GM21360 (cell line): Measurements from ENCODE around the gene GLI1.
"Not testable (repeated sequence)": the region's sequence is repeated elsewhere in the genome, so short reads cannot be mapped to it uniquely, and the experiment has no call there.

ENCODE experiments used
- ATAC-seq: cut with Tn5 transposase; IDR thresholded peaks from one replicate; pipeline ENCODE4 v1.9.1; 2021; ENCODE audit warnings: mild to moderate bottlenecking, moderate library complexity; ENCODE audit not compliant: unreplicated experiment

Gene GLI1

DNA sequence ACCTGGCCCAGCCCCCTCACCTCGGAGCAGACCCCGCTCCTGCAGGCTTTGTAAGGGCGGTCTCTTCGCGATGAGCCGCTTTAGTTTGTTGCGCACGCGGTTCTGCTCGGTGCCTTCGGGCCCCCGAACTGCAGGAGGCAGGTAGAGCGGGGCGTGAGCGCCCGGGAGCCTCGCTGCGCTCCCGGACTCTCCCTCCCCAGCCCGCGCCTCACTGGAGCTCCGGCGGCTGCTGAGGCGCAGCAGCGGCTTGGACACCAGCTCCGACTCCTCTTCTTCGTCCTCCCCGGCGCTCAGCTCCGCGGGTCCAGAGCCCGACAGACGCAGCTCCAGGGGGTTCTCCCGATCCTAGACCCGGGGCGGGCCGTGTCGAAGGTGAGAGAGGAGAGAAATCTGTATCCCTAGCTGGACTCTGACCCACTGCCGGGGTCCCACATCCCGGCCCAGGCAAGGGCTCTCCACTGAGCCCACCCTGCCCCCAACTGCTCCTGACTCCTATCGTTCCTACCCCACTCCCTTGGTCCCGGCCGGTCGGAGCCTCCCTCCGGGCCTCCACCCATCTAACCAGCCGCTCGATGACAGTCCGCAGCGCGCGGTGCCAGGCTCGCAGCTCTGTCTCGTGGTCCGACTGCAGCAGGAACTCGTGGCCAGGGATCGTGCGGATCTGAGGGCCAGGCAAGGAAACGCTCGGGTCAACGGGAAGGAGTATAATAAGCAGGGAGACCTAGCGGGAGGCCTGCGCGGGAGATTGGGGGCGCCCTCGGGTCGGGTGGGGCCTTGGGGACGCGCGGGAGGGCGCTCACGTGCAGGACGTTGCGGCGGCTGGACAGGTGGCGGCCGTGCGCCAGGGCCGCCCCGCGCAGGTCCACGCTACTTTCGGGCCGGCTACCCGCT lies 15.9 kb downstream of the GLI1 start:
- peak; percentile 6 for ATAC-seq

DNA sequence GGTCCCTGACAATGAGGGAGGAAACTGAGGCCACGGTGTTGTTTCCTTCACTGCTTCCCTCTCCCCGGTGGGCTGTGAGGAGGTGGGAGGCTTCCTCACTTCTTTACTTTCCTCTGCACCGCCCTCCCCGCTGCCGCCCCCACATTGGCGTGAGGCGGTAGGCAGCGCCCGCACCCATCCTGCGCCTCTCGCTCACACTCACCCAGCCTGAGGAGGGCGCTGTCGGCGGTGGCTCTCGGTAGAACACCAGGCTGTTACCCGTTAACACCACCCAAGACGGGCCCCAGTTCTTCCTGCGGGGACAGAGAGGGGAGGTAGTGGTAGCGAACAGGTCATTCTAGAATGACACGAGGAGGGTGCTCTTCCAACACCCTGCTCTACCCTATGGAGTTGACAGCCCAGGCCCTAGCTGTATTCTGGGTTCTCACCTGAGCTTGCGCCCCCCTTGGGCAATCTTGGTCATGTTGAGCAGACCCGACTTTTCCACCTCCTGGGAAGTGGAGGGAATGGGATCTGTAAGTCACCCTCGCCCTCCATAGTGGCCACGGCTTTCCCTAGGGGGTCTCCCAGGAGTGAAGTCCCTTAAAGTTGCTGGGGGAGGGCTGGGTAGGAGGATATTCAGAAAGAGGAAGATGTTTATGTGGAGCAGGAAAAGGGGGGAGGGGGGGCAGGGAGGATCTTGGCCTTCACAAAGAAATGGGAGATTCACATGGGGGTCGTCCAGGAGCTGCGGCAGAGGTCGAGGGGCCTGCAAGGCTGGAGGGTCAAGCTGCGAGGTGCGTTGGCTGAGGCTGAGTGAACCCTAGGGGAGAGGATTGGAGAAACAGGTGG lies 16.8 kb downstream of the GLI1 start:
- peak; percentile 58 for ATAC-seq

DNA sequence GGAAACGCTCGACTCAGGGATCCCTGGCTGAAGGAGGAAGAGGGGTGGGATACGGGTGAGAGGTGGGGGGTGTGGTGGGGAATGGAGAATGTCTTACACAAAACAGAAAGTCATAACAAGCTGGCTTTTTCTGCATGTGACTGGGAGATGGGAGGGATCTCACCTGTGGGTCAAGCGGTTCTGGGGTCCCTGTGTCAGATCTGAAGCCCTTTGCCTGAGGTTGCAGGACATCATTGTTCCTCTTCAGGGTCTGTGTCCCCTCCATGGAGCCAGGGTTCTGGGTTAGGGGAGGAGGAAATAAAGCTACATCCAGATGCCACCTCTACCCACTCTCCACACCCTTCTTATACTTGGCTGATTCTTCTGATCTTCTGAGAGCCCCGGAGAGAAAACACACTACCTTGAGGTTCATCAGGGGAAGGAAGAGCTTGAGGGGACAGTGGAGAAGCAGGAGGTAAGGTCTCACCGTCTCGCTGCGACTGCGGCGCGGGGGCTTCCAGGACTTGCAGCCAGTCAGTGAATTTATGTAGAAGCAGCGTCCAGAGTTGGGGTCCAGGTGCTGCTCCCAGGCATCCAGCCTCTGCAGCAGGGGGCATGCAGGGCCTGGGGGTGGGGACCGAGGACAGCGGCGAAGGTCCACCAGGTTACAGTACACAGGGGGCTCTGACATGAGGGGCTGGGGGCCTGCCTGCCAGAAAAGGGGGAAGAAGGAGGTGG lies 17.6 kb downstream of the GLI1 start:
- ATAC-seq, result no peak

DNA sequence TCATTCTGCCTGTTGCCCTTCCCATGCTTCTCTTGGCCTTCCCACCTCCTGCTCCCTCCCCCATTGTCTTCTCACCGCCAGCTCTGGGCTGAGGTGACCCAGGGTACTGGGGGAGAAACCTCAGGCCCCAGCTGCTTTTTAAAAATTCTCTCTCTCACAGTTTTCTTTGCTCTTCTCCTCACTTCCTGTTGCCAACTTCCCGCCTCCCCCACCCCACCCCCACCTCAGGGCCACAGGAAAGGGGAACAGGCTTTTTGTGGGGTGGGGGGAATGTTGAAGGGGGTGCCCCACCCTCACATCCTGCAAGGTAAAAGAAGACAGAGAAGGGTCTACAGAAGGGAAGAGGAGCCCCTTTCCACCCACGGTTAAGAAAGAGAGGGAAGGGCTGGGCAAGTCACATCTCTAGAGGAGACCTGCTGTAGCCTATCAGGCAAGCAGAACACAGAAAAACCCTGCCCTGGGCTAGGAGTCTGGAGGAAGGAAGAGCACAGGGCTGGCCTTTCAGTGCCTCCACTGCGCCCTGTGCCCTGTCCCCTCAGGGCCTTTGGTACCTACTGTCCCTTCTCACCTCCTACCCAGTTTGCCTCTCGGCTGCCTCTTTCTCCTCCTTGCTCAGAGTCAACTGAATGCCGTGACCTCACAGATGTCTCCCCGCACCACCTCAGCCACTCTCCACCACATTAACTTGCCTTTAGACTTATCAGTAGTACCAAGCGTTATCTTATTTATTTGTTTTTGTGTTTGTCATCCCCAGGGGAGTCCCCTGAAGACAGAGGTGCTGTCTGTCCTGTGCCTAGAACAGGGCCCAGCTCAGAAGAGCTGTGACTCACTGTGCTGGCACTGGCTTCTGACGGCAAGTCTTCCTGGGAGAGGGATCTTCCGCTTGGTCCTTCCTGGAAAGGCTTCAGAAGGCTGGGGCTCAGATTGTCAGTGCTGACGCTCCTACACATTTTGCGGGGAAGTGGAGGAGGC lies 18.4 kb downstream of the GLI1 start:
- ATAC-seq, result no peak

GRCh38 chr12:57479043-57479375 lies 19.4 kb downstream of the GLI1 start:
- ATAC-seq, result no peak

DNA sequence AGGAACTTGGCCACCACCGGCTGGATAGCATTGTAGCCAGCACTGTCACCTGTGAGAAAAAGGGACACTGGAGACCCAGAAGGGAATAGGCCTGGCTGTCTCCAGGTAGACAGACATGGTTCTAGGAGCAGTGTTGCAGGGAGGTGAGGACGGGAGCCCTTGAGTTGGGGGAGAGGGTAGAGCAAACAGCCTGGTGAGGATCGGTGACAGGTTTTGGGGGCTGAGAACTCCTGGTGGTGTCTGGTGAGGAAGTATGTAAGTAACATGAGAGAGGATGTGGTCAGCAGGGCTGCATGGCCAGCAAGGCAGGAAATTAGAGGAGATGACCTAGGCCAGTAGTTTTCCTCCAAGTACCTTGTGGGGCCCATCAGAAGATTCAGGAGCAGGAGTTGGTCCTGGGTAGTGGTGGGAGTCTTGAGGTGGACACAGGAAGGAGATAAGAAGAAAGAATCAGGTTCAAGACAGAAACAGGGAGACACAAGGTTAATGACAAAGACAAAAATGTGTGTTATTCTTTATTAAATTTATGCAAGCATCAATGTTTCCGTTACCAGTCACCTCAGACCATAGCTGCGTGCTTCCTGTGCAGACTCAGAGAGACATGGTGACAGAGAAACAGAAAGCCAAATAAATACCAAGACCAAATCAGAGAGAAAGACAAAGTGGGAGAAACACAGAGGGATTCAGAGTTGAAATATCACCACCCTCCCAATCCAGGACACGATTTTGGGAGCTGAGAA lies 20.0 kb downstream of the GLI1 start, which contains the start of gene ARHGAP9:
ARHGAP9 (minus strand) TSS at position 491 of the 740 bp plus-strand sequence; CDS start at position 31, 460 bp downstream.
- no peak for ATAC-seq

DNA sequence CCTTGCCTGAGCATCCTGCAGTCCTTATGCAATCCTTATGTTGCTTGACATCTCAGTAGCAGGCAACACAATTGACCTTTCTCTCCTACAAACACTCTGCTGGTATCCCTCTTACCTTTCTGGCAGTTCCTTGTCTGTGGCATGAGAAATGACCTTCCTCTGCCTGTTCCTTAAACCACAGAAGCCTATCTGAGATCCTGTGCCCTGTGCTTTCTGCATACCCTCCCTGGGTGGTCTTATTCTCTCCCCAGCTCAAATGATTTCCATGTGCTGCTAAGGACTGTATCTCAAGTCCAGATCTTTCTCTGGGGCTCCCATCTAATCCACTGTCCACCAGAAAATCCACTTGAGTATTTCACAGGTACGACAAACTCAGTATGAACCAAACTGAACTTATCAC lies 22.1 kb downstream of the GLI1 start:
- ATAC-seq, result no peak

DNA sequence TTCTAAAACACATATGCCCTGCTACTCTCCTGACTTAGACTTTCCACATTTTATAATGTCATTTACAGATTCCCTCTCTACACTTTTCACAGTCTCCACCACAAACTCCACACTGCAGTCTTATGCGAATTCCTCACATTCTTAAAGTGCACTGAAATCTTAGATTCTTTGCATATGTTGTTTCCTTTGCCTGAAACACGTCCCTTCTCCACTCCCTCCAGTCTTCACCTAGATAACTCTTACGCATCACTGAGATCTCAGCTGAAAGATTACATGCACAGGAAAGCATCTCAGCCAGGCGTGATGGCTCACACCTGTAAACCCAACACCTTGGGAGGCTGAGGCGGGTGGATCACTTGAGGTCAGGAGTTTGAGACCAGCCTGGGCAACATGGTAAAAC lies 23.9 kb downstream of the GLI1 start:
- ATAC-seq, result no peak

DNA sequence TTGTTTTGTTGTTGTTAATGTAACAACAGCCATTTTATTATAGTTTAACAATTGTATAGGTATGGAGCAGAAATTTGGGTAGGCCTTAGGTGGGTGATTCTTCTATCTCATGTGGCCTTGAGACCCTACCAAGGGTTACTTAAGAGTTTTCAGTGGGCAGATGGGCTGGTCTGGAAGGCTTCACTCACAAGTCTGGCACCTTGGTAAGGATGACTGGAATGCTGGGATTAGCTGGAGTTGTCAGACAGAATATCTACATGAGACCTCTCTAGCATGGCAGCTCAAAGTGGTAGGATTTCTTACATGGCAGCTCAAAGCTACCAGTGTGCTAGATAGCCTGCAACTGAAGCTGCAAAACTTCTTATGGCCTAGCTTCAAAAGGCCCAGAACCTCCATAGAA lies 26.1 kb downstream of the GLI1 start:
- no peak for ATAC-seq

- no peak for ATAC-seq
These were observed 27.5 kb downstream of the GLI1 start for GRCh38 chr12:57487055-57487596.

- ATAC-seq, result peak; percentile 93
These were observed 28.2 kb downstream of the GLI1 start, which contains the start of gene MARS1 for GRCh38 chr12:57487597-57488401. TSS of gene MARS1 (plus strand) at chr12:57488068. CDS start at chr12:57488091, 23 bp downstream.

DNA sequence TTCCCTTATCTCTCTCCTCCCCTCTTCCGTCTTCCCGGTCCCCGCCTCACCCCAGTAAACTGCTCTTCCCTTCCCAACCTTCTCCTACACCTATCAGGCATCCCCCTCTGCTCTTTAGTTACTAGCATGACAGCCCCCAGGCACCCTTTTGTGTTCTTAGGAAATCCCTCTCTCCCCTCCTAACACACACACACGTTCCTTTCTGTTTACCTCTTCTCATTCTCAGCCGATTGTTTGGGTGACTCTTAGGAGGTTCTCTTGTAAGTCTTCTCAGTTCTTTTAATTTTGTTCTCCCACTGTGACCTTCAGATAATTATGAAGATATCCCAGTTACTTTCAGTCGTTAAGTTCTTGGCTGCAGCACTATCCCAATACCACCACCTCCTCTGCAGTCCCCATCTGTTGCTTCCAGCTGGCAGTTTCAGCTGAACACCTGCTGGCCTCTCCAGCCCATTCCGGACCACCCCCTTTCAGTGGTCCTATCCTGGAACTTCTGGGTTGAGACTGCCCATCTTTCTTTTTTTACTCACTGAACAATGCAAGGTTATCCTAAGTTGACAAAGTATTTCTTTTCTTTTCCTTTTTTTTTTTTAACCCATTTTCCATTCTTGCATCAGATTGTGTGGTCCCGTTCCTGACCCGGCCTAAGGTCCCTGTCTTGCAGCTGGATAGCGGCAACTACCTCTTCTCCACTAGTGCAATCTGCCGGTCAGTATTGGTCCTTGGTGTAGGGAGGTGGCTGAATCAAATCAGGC lies 29.0 kb downstream of the GLI1 start:
- ATAC-seq, result no peak

DNA sequence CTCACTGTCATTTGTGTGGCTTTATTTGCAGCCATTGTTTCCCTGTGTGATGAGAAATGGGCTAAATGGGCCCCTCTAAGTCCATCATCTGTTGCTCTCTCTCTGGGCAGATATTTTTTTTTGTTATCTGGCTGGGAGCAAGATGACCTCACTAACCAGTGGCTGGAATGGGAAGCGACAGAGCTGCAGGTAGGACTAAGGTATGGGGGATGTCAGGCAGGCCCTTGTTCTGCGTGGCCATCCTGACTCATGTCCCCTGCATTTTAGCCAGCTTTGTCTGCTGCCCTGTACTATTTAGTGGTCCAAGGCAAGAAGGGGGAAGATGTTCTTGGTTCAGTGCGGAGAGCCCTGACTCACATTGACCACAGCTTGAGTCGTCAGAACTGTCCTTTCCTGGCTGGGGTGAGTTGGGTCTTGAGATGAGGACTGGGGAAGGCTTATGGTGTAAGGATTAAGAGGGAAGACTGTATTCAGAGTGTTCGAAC lies 29.6 kb downstream of the GLI1 start:
- ATAC-seq, result no peak

GRCh38 chr12:57490126-57490525 lies 30.5 kb downstream of the GLI1 start:
- ATAC-seq, result no peak

DNA sequence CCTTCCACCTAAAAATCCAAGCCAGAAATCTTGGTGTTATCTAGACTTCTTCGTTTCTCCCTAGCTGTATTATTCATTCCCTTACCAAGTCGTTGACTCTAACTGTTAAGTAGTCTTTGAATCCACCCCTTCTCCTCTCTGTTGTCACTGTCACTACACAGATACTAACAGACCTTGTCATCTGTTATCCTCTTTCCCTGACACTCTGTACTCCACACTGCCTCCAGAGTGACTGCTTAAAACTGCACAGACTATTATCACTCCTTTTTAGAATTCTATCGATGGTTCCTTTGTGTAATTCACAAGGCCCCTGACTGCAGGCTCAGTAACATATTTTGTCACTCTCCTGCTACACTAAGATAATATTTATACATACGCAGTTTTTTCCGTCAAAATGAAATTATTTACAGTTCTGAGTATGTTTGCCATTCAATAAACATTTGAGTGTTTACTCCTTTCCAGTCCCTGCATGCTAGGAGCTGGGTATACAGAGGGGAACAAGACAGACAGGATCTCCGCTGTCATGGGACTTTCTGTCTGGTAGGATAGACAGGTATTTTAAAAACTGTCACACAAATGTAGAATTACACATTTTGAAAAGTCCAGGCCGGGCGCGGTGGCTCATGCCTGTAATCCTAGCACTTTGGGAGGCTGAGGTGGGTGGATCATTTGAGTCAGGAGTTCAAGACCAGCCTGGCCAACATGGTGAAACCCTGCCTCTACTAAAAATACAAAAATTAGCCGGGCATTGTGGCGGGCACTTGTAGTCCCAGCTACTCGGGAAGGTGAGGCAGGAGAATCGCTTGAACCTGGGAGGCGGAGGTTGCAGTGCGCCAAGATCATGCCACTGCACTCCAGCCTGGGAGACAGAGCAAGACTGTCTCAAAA lies 32.1 kb downstream of the GLI1 start:
- ATAC-seq, result no peak

DNA sequence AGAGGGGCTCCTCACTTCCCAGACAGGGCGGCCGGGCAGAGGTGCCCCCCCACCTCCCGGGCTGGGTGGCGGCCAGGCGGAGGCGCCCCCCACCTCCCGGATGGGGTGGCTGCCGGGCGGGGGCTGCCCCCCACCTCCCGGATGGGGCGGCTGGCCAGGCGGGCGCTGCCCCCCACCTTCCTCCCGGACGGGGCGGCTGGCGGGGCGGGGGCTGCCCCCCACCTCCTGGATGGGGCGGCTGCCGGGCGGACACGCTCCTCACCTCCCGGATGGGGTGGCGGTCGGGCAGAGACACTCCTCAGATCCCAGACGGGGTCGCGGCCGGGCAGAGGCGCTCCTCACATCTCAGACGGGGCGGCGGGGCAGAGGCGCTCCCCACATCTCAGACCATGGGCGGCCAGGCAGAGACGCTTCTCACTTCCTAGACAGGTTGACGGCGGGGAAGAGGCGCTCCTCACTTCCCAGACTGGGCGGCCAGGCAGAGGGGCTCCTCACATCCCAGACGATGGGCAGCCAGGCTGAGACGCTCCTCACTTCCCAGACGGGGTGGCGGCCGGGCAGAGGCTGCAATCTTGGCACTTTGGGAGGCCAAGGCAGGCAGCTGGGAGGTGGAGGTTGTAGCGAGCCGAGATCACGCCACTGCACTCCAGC lies 35.6 kb downstream of the GLI1 start:
- ATAC-seq, result not testable (repeated sequence)
